DOHH2 (cell line): Measurements from ENCODE around the gene GCKR.

Experiments
- EZH2phosphoT487 ChIP-seq: fragments of 200-600 bp; sonication (generic); IDR thresholded peaks from 2 replicates; pipeline ENCODE4 v1.6.1; 2017; ENCODE audit warnings: borderline replicate concordance, mild to moderate bottlenecking, antibody characterized with exemption, low read length, moderate library complexity, mixed read lengths
- TF ChIP-seq, protein P1 (sequence below): fragments of 200-600 bp; sonication (generic); IDR thresholded peaks from one replicate; pipeline ENCODE4 v1.5.1; 2014; ENCODE audit warnings: antibody characterized with exemption, mild to moderate bottlenecking, low read depth, low read length; ENCODE audit not compliant: poor library complexity, severe bottlenecking

DNA sequence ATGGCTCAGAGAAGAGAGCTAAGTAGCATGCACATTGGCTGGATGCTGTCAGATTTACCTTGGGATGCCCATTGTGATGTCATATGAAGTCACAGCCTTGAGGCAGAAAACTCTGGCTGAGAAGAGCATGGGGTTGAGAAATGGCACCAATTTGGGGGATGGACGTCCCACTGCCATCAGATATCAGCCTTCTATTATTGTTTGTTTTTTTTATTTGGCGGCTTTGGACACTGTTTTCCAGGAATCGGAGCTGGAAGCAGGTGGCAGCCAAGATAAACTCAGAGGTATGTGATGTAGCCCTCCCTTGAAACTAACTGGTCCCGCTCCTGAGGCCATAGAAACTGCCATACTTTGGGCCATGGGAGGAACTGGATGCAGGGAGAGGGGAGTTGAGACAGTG, 40.6 kb downstream of the GCKR start:
- TF ChIP-seq, protein P1, sequence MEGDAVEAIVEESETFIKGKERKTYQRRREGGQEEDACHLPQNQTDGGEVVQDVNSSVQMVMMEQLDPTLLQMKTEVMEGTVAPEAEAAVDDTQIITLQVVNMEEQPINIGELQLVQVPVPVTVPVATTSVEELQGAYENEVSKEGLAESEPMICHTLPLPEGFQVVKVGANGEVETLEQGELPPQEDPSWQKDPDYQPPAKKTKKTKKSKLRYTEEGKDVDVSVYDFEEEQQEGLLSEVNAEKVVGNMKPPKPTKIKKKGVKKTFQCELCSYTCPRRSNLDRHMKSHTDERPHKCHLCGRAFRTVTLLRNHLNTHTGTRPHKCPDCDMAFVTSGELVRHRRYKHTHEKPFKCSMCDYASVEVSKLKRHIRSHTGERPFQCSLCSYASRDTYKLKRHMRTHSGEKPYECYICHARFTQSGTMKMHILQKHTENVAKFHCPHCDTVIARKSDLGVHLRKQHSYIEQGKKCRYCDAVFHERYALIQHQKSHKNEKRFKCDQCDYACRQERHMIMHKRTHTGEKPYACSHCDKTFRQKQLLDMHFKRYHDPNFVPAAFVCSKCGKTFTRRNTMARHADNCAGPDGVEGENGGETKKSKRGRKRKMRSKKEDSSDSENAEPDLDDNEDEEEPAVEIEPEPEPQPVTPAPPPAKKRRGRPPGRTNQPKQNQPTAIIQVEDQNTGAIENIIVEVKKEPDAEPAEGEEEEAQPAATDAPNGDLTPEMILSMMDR, result no peak
- no peak for TF ChIP-seq EZH2phosphoT487
